Measurements from ENCODE around the gene PUM1.

Gene PUM1

DNA sequence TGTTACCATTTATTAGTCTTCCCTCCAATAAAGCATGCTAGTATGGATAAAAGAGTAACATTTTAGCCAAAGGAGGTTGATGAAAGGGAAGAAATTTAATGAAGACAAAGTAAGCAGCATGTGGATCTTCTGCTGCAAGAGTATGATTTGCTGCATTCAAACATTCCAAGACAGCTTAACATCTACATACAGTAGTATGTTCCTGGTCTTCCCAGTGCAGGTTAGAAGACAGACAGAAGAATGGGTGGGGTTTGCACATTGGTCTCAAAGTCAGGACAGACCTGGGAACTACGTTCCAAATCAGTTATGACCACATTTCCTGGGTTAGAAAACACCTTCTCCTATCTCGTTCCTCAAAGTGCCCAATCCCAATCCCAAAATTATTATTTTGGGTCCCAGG lies 43.3 kb downstream of the PUM1 start:
- DNase-seq (ENCODE audit: low spot score), result no peak

DNA sequence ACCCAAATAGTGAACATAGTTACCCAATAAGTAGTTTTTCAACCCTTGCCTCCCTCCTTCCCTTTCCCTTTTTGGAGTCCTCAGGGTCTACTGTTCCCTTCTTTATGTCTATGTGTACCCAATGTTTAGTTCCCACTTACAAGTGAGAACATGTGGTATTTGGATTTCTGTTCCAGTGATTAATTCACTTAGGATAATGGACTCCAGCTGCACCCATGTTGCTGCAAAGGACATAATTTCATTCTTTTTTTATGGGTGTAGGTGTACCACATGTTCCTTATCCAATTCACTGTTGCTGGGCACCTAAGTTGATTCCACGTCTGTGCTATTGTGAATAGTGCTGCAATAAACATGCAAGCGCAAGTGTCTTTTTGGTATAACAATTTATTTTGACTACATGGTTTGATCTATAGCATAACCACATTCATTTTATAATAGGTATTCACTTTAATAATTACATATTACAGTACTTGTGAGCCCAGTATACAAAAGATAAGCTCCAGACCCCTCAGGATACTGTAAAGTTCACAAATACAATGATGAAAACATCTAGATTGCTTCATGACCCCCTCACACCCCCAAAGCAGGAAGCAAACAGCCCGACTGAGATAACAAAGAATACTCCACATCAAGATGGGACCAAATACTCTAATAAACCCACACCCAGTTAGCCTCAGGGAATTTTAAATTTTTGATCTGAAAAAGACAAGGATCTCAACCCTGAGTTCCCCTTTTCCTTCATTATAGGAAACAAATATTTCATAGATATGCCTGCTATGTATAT lies 45.3 kb downstream of the PUM1 start:
- no peak for DNase-seq (ENCODE audit: low spot score)

DNA sequence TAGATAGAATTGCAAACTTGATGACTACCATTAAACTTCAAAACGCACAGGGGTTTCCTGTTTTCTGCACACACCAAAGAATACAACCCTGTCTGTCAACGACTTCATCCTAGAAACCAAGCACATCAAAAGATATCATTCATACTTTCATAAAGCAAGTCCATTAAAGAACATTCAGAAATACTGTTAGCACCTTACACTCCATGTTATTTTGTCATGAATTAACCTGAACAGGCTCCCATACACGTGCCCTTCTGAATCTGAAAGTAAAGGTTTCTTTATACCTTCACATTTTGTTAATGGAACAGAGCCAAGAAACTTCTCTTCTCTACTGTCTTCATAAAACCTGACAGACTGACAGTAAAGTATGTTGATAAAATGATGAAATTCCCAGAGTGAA lies 46.1 kb downstream of the PUM1 start:
- DNase-seq (ENCODE audit: low spot score), result no peak

DNA sequence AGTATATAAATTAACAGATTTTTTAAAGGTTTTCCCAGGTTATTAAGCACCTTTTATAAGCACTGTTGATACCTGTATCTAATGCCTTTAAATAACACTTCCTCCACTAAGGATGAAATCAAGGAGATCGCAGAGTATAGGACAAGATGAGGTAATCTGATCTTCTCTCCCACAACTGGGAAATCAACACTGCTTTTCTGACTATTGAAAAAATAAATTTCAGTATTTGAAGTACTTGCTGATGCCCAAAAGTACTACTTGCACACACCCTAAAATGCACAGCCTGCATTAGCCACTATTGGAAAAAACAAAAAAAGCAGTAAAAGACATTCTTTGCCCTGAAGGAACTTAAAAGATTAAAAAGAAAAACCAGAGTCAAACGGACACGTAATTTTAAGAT lies 48.6 kb downstream of the PUM1 start:
- no peak for DNase-seq (ENCODE audit: low spot score)

DNA sequence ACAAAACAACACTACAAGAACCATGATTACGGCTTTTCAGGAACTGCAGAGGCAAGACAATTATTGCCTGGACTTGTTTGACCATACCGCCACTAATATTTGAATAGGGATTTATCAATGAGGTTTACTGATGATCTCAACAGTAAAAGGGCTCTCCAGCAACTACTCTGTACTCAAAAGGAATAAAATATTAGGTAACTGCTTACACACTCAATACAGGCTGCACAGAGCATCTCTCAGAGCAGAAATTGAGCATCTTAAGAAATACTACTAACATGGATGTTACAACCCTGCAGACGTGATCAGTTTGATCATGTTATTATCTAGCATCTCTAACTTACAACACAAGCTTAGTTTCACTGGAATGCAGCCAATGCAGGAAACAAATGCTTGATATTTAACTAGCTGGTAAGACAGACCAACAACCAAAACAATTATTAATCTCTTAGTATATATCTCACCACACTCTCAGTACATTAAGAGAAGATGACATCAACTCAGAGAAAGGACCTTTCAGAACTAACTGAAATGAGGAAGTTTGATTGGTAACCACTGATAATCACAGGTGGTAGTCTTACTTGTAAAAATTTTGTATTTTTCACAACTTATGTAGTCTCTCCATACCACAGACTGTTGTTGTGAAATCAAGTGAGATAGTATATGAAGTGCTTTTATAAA lies 52.2 kb downstream of the PUM1 start:
- DNase-seq (ENCODE audit: low spot score), result no peak

DNA sequence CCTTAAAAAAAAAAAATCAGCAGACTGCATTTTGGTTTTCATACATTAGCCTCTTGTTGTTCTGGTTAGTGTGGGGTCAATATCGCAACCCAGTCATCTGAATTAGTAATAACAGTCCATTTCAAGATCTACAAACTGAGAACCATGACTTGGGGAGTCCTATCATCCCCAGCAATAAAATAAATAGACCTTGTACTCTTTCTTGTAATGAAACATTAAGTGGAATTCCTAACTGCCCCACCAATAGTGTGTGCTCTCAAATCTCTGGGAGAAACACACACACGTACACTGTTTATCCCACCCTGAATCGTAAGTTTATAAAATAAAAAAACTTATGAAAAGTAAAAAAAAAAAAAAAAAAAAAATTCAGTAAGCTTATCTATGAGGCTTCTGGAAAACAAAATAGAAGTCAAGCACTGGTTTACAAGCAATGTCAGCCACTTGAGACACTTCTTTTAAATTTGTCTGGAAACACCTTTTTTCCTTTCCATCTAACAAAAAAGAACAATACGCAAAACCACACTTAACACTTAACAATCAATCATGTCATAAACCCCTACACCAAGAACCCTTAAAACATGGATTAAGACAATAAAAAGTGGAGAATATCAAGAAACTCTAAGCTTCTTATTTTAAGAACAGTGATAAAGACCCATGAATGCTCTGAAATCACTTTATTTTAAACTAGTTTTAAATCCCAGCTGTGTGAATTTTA lies 53.1 kb downstream of the PUM1 start:
- no peak for DNase-seq (ENCODE audit: low spot score)

DNA sequence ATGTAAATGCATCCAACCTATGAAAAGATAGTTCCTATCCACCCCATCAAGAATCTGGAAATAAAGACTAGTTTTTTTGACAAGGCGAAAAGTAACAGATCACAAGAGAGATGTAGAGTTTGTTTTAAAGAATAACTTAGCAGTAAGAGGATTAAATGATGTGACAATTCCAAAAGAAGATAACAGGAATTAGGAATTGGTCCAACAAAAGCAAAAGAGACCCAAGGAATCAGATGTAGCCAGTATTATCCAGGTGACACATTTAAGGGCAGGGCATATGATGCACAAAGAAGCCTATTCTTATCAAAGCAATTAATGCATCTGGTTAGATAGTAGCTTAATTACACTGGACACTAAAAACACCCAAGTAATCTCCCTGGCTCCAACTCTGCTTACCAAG lies 53.8 kb downstream of the PUM1 start:
- no peak for DNase-seq (ENCODE audit: low spot score)

DNA sequence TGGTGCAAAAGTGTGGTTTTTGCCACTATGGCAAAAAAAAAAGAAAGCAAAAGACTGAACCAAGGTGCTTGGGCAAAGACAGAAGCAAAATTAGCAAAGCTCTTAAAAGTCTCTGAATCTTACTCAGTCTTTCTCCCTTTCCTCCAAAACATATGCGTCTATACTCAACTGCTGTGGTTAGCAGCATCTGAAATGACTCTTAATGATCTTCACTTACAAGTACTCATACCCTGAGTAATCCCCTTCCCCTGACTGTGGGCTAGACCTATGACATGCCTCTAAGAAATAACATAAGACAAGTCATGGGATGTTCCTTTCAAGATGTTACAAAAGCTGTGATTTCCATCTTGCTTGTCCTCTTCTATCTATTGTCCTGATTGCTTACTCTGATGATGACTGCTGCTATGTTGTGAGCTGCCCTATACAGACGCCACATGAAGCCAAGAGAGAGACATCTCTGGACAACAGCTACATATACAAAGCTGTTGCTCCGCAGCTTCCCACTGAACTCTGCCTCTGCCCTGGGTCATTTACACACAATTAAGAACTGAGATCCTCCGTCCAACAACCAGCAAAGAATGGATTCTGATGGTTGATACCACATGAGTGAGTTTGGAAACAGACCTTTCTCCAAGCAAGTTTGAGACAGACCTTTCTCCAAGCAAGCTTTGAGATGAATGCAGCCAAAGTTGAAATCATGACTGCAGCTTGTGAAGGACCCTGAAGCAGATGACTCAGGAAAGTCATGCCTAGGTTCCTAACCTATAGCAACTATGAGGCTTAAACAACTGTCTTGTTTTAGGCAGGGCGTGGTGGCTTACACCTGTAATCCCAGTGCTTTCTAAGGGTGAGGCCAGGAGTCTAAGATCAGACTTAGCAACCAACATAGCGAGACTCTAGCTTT lies 55.2 kb downstream of the PUM1 start:
- DNase-seq (ENCODE audit: low spot score), result no peak

DNA sequence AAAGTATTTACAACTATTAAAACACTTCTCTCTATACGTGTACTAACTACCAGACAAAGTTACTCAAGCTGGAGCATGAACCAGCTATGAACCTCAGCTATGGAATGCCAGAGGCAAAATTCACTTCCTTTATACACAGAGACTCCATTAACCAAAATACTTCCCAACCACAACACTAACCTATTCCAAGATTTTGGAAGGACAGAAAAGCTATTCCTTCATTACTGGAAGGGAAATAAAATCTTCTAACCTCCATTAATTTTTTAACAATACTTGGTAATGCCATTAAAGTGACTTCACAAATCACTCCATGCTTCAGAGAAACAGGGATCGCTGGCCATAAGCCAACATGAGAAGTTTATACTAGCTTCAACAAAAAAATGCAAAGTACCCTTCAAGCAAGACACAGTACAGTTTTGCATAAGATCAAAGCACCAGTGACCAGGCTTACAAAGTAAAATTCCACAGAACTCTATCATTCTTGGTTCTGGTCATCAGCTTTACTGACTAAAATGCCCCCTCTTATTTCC lies 58.0 kb downstream of the PUM1 start:
- DNase-seq (ENCODE audit: low spot score), result no peak

DNA sequence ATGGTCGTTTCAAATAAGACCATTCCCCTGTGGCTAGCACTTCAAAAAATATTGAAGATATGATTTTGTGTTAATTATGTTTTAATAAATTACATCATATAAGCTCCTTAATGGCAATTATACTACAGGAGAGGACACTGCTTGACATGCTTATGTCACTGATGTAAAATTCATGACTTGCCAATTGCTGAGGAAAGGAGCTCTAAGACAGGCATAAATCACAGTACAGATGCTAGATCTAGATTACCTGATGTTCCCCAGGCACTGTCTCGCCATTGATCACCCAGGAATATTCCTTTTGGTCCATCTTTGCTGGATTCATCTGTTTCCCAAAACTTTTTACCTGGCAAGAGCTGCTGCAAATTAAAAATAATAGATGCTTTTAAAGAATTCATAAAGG lies 58.8 kb downstream of the PUM1 start:
- DNase-seq (ENCODE audit: low spot score), result no peak

DNA sequence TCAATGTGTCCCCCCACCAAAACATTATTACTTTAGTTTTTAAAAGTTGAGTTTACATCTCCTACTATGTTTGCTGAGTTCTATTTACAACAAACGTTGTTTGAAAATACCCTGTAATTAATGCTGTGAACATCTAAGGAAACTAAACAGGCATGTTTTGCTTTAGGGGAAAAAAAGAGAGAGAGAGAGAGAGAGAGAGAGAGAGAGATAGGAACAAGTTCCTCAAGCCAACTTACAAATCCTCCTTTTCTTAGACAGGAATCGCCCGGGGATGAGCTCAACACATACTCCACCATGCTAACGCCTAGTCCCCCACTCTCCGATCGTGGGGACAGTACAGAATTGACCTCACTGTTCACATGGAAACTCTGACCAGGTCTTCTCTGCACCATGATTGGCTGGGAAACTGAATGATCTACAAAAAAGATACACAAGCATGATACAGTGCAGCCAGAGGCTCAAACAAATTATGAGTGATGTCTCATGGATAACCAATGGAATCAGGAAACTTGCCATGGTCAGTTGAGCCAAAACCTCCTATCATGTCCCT lies 59.8 kb downstream of the PUM1 start:
- no peak for DNase-seq (ENCODE audit: low spot score)

DNA sequence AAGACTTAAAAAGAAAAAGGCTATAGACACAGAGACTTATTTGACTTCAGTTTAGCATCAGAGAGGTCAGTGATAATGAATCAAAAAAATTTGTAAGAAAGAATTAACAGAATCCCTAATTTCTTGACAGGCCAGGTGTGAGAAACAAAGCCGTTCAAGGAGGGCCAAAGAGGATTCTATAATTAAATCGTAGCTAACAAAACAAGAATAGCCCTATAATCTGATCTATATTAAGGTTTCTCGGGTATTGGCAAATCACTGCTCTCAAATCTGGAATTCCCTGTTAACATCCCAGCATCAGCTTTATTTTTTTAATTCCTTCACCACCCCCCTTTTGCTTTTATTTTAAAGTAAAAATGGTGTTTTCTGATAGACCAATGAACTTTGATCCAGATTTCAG lies 60.3 kb downstream of the PUM1 start:
- no peak for DNase-seq (ENCODE audit: low spot score)

DNA sequence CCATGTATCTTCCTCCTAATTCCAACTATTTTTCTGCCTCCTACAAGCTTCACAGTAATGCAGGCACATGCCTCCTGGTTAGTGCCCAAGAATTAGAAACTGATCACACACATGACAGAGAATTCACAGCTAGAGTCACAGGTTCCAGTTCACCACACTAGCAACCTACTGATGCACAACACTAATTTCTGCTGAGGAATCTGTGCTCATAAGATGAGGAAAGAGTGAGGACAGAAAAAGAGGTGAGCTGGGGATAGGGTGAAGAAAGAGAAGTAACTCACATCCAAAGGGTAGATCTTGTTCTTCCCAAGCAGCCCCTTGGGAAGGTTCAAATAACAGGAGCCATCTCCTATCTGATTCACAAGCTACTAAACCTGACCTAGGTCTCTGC lies 61.3 kb downstream of the PUM1 start:
- DNase-seq (ENCODE audit: low spot score), result no peak

DNA sequence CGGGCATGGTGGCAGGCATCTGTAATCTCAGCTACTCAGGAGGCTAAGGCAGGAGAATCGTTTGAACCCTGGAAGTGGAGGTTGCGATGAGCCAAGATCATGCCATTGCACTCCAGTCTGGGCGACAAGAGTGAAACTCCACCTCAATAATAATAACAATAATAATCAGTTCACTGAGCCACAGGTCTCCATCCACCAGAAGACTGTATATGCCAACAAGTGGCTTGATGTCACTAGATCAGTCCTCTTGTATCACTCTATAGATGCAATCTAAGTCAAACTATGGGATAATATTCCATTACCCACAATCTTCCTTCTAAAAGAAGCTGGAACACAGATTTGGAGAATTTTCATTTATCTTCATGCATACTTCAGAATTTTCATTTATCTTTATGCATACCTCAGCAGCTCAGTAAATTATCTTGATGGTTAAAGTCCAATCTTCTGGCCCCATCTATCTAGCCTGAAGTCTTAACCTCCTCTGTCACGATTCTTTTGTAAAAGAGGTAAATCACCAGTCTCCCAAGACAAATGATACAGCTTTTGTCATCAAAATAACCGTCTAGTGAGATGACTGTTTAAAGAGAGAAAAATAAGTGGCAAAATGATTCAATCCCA lies 61.8 kb downstream of the PUM1 start:
- no peak for DNase-seq (ENCODE audit: low spot score)

DNA sequence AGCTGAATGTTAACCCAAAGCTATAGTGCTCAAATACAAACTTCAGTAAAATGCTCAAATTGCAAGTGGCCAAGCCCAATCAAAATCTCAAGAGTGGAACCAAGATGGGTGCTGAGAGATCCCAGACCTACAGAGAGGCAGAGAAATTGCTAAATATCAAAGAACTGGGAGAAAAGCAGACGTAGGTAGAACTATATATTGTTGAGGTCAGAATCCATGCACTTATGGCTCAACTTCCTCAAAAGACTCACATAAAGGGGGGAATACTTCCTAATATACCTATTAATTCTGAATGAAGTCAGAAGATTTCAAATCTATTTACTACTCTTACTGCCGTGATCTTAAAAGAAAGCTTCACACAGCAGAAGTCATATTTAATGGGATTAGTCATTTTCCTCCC lies 65.2 kb downstream of the PUM1 start:
- no peak for DNase-seq (ENCODE audit: low spot score)

DNA sequence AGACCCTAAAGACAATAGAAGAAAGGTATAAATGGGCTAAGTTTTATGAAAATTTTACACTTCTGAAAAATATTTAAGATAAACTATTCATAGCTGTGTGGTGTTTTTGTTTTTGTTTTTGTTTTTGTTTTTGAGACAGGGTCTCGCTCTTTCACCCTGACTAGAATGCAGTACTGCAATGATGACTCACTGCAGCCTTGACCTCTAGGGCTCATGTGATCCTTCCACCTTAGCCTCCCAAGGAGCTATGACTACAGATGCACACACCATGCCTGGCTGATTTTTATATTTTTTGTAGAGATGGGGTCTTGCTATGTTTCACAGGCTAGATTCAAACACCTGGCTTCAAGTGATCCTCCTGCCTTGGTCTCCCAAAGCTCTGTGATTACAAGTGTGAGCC lies 66.6 kb downstream of the PUM1 start:
- DNase-seq (ENCODE audit: low spot score), result no peak

DNA sequence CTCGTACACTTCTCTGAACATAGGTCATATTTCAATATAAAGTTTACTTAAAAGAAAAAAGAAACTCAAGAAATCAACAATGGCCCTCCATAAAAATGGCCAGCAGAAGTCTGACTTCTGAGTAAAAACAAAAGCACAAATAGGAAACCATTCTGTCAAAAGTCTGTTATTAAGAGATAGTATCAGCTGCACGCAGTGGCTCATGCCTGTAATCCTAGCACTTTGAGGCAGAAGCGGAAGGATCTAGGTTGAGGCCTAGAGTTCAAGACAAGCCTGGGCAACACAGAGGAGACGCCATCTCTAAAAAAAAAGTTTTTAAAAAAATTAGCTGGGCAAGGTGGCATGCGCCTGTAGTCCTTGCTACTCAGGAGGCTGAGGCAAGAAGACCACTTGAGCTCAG lies 67.3 kb downstream of the PUM1 start:
- DNase-seq (ENCODE audit: low spot score), result no peak

DNA sequence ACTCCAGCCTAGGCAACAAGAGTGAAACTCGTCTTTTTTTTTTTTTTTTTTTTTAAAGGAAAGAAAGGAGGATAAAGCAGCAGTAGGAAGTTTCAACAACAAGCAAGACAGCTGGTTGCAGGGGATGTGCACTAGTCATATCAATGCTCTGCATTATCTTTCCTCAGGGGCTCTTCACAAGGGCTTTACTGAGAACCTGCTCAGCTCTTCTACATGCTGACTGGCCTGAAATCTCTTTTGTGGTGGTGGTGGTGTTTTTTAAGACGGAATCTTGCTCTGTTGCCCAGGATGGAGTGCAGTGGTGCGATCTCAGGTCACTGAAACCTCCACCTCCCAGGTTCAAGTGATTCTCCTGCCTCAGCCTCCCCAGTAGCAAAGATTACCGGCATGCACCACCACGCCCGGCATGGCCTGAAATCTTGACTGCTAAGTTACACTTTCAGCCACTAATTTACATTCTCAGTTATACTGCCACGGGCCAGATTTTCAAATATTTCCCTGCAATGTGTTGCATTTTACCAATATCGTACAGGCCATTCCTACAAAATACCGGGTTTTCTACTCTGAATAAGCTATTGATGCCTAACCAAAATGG lies 68.0 kb downstream of the PUM1 start:
- no peak for DNase-seq (ENCODE audit: low spot score)

DNA sequence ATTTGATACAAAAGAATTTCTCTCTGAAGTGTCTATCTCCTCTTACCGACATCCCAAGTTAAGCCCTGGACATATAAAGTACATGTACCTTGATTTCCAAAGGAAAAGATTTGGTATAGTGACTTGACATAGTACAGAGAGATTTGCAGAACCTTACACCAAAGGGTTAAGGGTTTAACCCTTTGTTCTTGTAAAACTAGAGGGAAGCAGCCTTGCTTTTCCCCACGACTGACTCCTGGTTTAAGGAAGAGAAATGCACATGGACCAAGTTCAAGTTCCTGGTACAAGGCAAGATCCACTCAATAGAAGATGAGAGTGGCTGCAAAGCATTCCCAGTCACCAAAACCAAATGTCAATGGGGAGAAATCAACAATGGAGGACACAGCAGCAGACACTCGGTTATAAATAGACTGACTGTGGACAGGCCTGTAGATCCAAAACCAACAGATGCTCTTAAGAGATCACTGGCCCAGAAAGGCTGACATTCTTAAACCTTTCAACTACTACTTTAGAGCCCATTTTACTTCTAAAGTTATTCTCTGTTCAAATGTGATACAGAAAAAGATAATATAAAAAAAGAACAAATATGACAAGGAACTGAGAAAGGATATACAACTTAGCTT lies 69.4 kb downstream of the PUM1 start:
- DNase-seq (ENCODE audit: low spot score), result no peak

DNA sequence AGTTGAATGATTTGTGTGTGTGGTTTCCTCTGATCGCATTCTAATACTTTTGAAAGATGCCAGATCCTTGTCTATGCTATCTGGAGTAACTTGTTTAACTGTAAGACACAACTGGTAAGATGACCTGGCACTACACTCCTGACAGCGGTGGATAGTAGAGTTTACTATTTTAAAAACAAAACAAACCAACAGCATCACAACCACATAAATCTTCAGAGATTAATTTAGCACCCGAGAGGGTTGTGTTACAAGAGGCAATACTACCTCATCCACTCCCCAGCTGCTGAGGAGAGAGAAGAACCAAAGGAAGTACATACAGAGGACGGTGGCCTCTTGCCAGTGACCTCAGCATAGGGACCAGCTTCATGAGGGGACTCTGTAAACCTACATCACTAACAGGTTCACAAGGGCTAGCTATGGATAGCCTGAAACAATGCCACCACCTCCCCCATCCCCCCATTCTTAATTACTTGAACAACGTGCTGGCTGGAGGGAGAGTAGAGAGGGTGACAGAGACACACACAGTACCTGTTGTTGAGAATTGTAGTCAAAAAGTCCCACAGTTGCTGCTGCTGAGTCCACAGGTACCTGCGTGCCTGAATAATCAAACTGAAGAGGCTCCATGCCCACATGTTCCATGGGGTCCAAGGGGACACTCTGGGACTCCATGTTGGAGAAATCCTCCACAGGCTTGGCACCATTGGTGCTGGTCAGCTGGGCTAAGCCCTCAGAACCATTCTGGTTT lies 73.5 kb downstream of the PUM1 start:
- DNase-seq (ENCODE audit: low spot score), result no peak
